ENCODE results near the gene FAM47C. TPM values are rescaled to one million over a fixed set of nuclear protein-coding genes. Genes with fewer than 3 reads are reported as not detected.
"Not testable (repeated sequence)": the region's sequence is repeated elsewhere in the genome, so short reads cannot be mapped to it uniquely, and the experiment has no call there.

FAM47C gene
- total RNA-seq (not detected), polyA plus RNA-seq (not detected)
- long read RNA-seq, donor 1 = 0 reads
- long read RNA-seq, donor 2, partial matches to known transcripts = 0 of 1 reads
- long read RNA-seq, donor 2, other reads (novel, unspliced or antisense) = 0 of 1 reads
- long read RNA-seq, donor 3 = 0 reads

GRCh38 chrX:37008182-37008581, at the start of gene FAM47C:
TSS of gene FAM47C (plus strand) at chrX:37008366. CDS start at chrX:37008411, 45 bp downstream.
- H3K27me3 ChIP-seq; H3K4me1 ChIP-seq (ENCODE audit: insufficient read depth); H3K27ac ChIP-seq; intact Hi-C loops (cut with DNase I); H3K9me3 ChIP-seq; H3K36me3 ChIP-seq; DNase-seq; H3K4me3 ChIP-seq: not testable (repeated sequence)
- WGBS, 3 donors = 59 to 72% (median 67%) methylated on average over 24 of the region's 24 CpGs

GRCh38 chrX:36961590-36961989, 46.6 kb upstream of the FAM47C start:
- no peak overlapping the region for H3K27ac ChIP-seq
- H3K4me3 ChIP-seq = no peak overlapping the region
- H3K9me3 ChIP-seq = no peaks in the 10 kb centered on the region
- no peak for DNase-seq
- no peaks in the 10 kb centered on the region for H3K4me1 ChIP-seq (ENCODE audit: insufficient read depth)
- TF ChIP-seq POLR2A (IDR thresholded peaks at IDR 0.05) (no peak), EP300 (IDR thresholded peaks at IDR 0.05) (no peak), CTCF (IDR thresholded peaks at IDR 0.05) (no peak)
- 41 to 59% (median 56%) methylated on average over 10 of the region's 10 CpGs for WGBS, 3 donors
- no peaks in the 10 kb centered on the region for H3K36me3 ChIP-seq
- H3K27me3 ChIP-seq = no peaks in the 10 kb centered on the region
- intact Hi-C loops (cut with DNase I) = no loop called here

- Histone ChIP-seq H3K36me3 (no peaks in the 10 kb centered on the region), H3K27ac (no peak overlapping the region), H3K27me3 (no peaks in the 10 kb centered on the region), H3K9me3 (no peaks in the 10 kb centered on the region), H3K4me1 (ENCODE audit: insufficient read depth) (no peaks in the 10 kb centered on the region), H3K4me3 (no peak overlapping the region)
- intact Hi-C loops (cut with DNase I) = no loop called here
- 31 to 59% (median 36%) methylated on average over 24 to 63 of the region's 63 CpGs for WGBS, 3 donors
- no peak for DNase-seq
- TF ChIP-seq CTCF (IDR thresholded peaks at IDR 0.05) = no peak
- TF ChIP-seq EP300 (IDR thresholded peaks at IDR 0.05) = no peak
- TF ChIP-seq POLR2A (IDR thresholded peaks at IDR 0.05) = no peak
Observed at GRCh38 chrX:36963069-36963808, 44.9 kb upstream of the FAM47C start.

GRCh38 chrX:36963852-36964251, 44.3 kb upstream of the FAM47C start:
- intact Hi-C loops (cut with DNase I) = no loop called here
- DNase-seq = no peak
- Histone ChIP-seq H3K36me3 (no peaks in the 10 kb centered on the region), H3K27ac (no peak overlapping the region), H3K27me3 (no peaks in the 10 kb centered on the region), H3K9me3 (no peaks in the 10 kb centered on the region), H3K4me3 (no peak overlapping the region), H3K4me1 (ENCODE audit: insufficient read depth) (no peaks in the 10 kb centered on the region)
- no peak for TF ChIP-seq POLR2A (IDR thresholded peaks at IDR 0.05)
- TF ChIP-seq CTCF (IDR thresholded peaks at IDR 0.05) = no peak
- no peak for TF ChIP-seq EP300 (IDR thresholded peaks at IDR 0.05)
- WGBS, 3 donors = 27 to 32% (median 29%) methylated on average over 10 to 45 of the region's 45 CpGs

- no peak for TF ChIP-seq CTCF (IDR thresholded peaks at IDR 0.05)
- no peak for TF ChIP-seq EP300 (IDR thresholded peaks at IDR 0.05)
- no peak for TF ChIP-seq POLR2A (IDR thresholded peaks at IDR 0.05)
- Histone ChIP-seq H3K27me3 (no peaks in the 10 kb centered on the region), H3K4me3 (no peak overlapping the region), H3K27ac (no peak overlapping the region), H3K9me3 (no peaks in the 10 kb centered on the region), H3K36me3 (no peaks in the 10 kb centered on the region), H3K4me1 (ENCODE audit: insufficient read depth) (no peaks in the 10 kb centered on the region)
- no peak for DNase-seq
- intact Hi-C loops (cut with DNase I) = no loop called here
Observed at GRCh38 chrX:36973575-36973974, 34.6 kb upstream of the FAM47C start.
